IMR-90 (cell line): ENCODE measurements around the gene NDFIP2. TPM values are rescaled to one million over a fixed set of nuclear protein-coding genes. Genes with fewer than 3 reads are reported as not detected.

ENCODE experiments used
- ATAC-seq: fragments of 200-7000 bp; cut with Tn5 transposase; 2 replicates; pipeline ENCODE4 v1.9.1; 2020; ENCODE audit warnings: low read depth, mild to moderate bottlenecking, moderate library complexity
- BruUV-seq: library from RNA; stranded (reverse); fragments of 400-500 nt; replicated peaks from 2 replicates; lab custom pipeline; 2021; lab: Mats Ljungman, UMichigan
- CTCF ChIA-PET: fragments of 300-600 bp; formaldehyde crosslinking; extraction: SDS; loops from one replicate; lab custom pipeline; 2021; ENCODE audit warnings: antibody characterized with exemption; lab: Yijun Ruan, JAX
- POLR2A ChIA-PET: fragments of 300-600 bp; sonication (Branson Sonifier 250); formaldehyde crosslinking; loops from one replicate; lab custom pipeline; 2022; ENCODE audit warnings: antibody characterized with exemption; ENCODE audit not compliant: unreplicated experiment; lab: Charles Lee
- DNase-seq: peaks from one replicate; pipeline ENCODE4 v3.0.0; 2013
- H2AFZ ChIP-seq: replicated peaks from 2 replicates; pipeline ENCODE3; 2013; ENCODE audit warnings: low read length, mild to moderate bottlenecking; ENCODE audit not compliant: poor library complexity
- H2AK5ac ChIP-seq: 2 replicates; pipeline ENCODE4 v1.6.1; 2013; ENCODE audit warnings: low read depth, low read length, inconsistent platforms
- H2AK9ac ChIP-seq: replicated peaks from 2 replicates; pipeline ENCODE3; 2013; ENCODE audit warnings: mild to moderate bottlenecking, low read depth, low read length, moderate library complexity; ENCODE audit not compliant: poor library complexity
- H2BK120ac ChIP-seq: 2 replicates; pipeline ENCODE4 v1.6.1; 2013; ENCODE audit warnings: low read depth, low read length, inconsistent platforms
- H2BK15ac ChIP-seq: 3 replicates; pipeline ENCODE4 v1.6.1; 2013; ENCODE audit warnings: low read depth, low read length, inconsistent platforms
- H2BK20ac ChIP-seq: 2 replicates; pipeline ENCODE4 v1.6.1; 2013; ENCODE audit warnings: low read depth, mild to moderate bottlenecking, inconsistent platforms, low read length, moderate library complexity
- H2BK5ac ChIP-seq: 2 replicates; pipeline ENCODE4 v1.6.1; 2013; ENCODE audit warnings: mild to moderate bottlenecking, low read depth, low read length, inconsistent platforms; ENCODE audit not compliant: poor library complexity, severe bottlenecking
- H3K14ac ChIP-seq: replicated peaks from 2 replicates; pipeline ENCODE4 v1.6.1; 2013; ENCODE audit warnings: low read depth, low read length, inconsistent platforms
- H3K18ac ChIP-seq: 2 replicates; pipeline ENCODE4 v1.6.1; 2013; ENCODE audit warnings: low read depth, low read length, control low read depth
- H3K23ac ChIP-seq: 2 replicates; pipeline ENCODE4 v1.6.1; 2013; ENCODE audit warnings: low read depth, low read length, inconsistent platforms
- H3K27ac ChIP-seq: 2 replicates; pipeline ENCODE4 v1.5.1; 2013; ENCODE audit warnings: mild to moderate bottlenecking, control low read depth, low read length; ENCODE audit not compliant: insufficient read depth
- H3K27me3 ChIP-seq: 2 replicates; pipeline ENCODE4 v1.6.1; 2013; ENCODE audit warnings: low read length; ENCODE audit not compliant: control insufficient read depth, insufficient read depth
- H3K36me3 ChIP-seq: 2 replicates; pipeline ENCODE4 v1.6.1; 2013; ENCODE audit warnings: low read length, mixed read lengths; ENCODE audit not compliant: control insufficient read depth, insufficient read depth
- H3K4ac ChIP-seq: 2 replicates; pipeline ENCODE4 v1.6.1; 2013; ENCODE audit warnings: low read depth, low read length, inconsistent platforms
- H3K4me1 ChIP-seq: 2 replicates; pipeline ENCODE4 v1.6.1; 2013; ENCODE audit warnings: low read length, mixed read lengths; ENCODE audit not compliant: control insufficient read depth, insufficient read depth
- H3K4me2 ChIP-seq: 2 replicates; pipeline ENCODE4 v1.6.1; 2013; ENCODE audit warnings: low read depth, mild to moderate bottlenecking, control low read depth, low read length, moderate library complexity
- H3K4me3 ChIP-seq: 2 replicates; pipeline ENCODE4 v1.5.1; 2013; ENCODE audit warnings: low read depth, mild to moderate bottlenecking, control low read depth, low read length, moderate library complexity; ENCODE audit not compliant: insufficient read depth
- H3K56ac ChIP-seq: 2 replicates; pipeline ENCODE4 v1.6.1; 2013; ENCODE audit warnings: low read length, inconsistent platforms; ENCODE audit not compliant: insufficient read depth; ENCODE audit errors: extremely low read depth
- H3K79me1 ChIP-seq, 2 experiments: 2 replicates each; pipeline ENCODE4 v1.6.1; 2013; ENCODE audit warnings: low read length in 2 of 2, inconsistent platforms in 1 of 2, low read depth in 1 of 2
- H3K9ac ChIP-seq: 2 replicates; pipeline ENCODE4 v1.6.1; 2013; ENCODE audit warnings: low read depth, low read length, control low read depth
- H3K9me1 ChIP-seq: 2 replicates; pipeline ENCODE4 v1.6.1; 2013; ENCODE audit warnings: low read length, inconsistent platforms; ENCODE audit not compliant: insufficient read depth
- H3K9me3 ChIP-seq: 2 replicates; pipeline ENCODE4 v1.6.1; 2013; ENCODE audit warnings: low read length; ENCODE audit not compliant: control insufficient read depth, insufficient read depth
- H4K20me1 ChIP-seq: 2 replicates; pipeline ENCODE4 v1.6.1; 2013; ENCODE audit warnings: low read length, inconsistent platforms; ENCODE audit not compliant: insufficient read depth
- H4K5ac ChIP-seq: 2 replicates; pipeline ENCODE4 v1.6.1; 2013; ENCODE audit warnings: mild to moderate bottlenecking, low read depth, low read length, control low read depth
- H4K8ac ChIP-seq, 2 experiments: 2 replicates each; pipeline ENCODE4 v1.6.1; 2013; ENCODE audit warnings: low read depth in 2 of 2, low read length in 2 of 2, control low read depth in 1 of 2, inconsistent platforms in 1 of 2
- H4K91ac ChIP-seq: 2 replicates; pipeline ENCODE4 v1.6.1; 2013; ENCODE audit warnings: low read depth, low read length, inconsistent platforms; ENCODE audit not compliant: insufficient read depth
- CHD1 ChIP-seq: IDR thresholded peaks from 2 replicates; pipeline ENCODE4 v1.6.1; 2012; ENCODE audit warnings: low read depth, low read length, improper control_type of control experiment
- CTCF ChIP-seq: conservative IDR thresholded peaks from 2 replicates; pipeline ENCODE4 v1.5.1; 2012; ENCODE audit warnings: mild to moderate bottlenecking, low read depth, low read length, improper control_type of control experiment
- MAFK ChIP-seq: IDR thresholded peaks from 2 replicates; pipeline ENCODE4 v1.6.1; 2012; ENCODE audit warnings: low read depth, low read length, improper control_type of control experiment
- RAD21 ChIP-seq: IDR thresholded peaks from 2 replicates; pipeline ENCODE4 v1.6.1; 2012; ENCODE audit warnings: low read length, improper control_type of control experiment
- RCOR1 ChIP-seq: IDR thresholded peaks from 2 replicates; pipeline ENCODE4 v1.6.1; 2012; ENCODE audit warnings: mild to moderate bottlenecking, low read length, improper control_type of control experiment; ENCODE audit not compliant: insufficient replicate concordance
- WGBS, 2 experiments: methylation state at CpG; one replicate each; pipeline versions ENCODE4 v1.1.5 to v1.1.7; 2013; ENCODE audit warnings: missing lambda C conversion rate in 2 of 2; ENCODE audit not compliant: insufficient read length in 1 of 2; ENCODE audit errors: extremely low coverage in 2 of 2; 5-methylcytosine and 5-hydroxymethylcytosine counted together
- dilution Hi-C: fragments of 300-500 bp; cut with HindIII; formaldehyde crosslinking; loops from one replicate; pipeline ENCODE4 v1.14.3; 2018; ENCODE audit warnings: low sequenced_read_pairs; ENCODE audit not compliant: unreplicated experiment
- in situ Hi-C: fragments of 300-500 bp; cut with MboI; formaldehyde crosslinking; loops from 3 replicates; pipeline ENCODE4 v1.14.3; 2019; ENCODE audit warnings: low sequenced_read_pairs, inconsistent platforms, mixed read lengths
- intact Hi-C: fragments of 100-400 bp; cut with micrococcal nuclease; formaldehyde crosslinking; loops from 2 replicates; pipeline ENCODE4 v1.10.0; 2022
- polyA plus RNA-seq, 3 experiments: library from polyadenylated mRNA; depleted of rRNA; stranded (reverse); fragments of >200 nt; gene quantifications; 2 replicates each; pipeline ENCODE4 v1.2.3, GENCODE V29; 2012; ENCODE audit warnings: low replicate concordance in 1 of 3
- total RNA-seq: library from RNA; depleted of rRNA; stranded (reverse); fragments of >200 nt; gene quantifications from 2 replicates; pipeline ENCODE4 v1.2.3, GENCODE V29; 2012

The NDFIP2 gene
- total and polyA plus RNA-seq, 2 of the 4 experiments (the other 2 are of a cell fraction) = 23.8 to 25.8 TPM

GRCh38 chr13:79479882-79480281, 1.1 kb upstream of the NDFIP2 start:
- no peaks in the 10 kb centered on the region for H3K9me1 ChIP-seq
- H2AK9ac ChIP-seq = no peak overlapping the region
- no peak for TF ChIP-seq CTCF
- TF ChIP-seq RCOR1 = no peak
- TF ChIP-seq CHD1 = no peak
- no peak for TF ChIP-seq RAD21
- no peak for TF ChIP-seq MAFK
- ATAC-seq (no peak), DNase-seq (no peak)
- H4K8ac ChIP-seq = no peak overlapping the region
- no peak overlapping the region for H3K14ac ChIP-seq
- H2BK5ac ChIP-seq = no peak overlapping the region
- H3K23ac ChIP-seq = no peak overlapping the region
- H4K91ac ChIP-seq = no peak overlapping the region
- H2AK5ac ChIP-seq = no peak overlapping the region
- no peak overlapping the region for H3K4me3 ChIP-seq
- no peak overlapping the region for H3K9ac ChIP-seq
- no peak overlapping the region for H3K4me2 ChIP-seq
- BruUV-seq = no TSS peak
- no peak overlapping the region for H3K4ac ChIP-seq
- H3K4me1 ChIP-seq = no peaks in the 10 kb centered on the region
- H4K5ac ChIP-seq = no peak overlapping the region
- no peak overlapping the region for H2BK15ac ChIP-seq
- no peak overlapping the region for H2AFZ ChIP-seq
- H4K20me1 ChIP-seq = peaks cover under 1% of the 10 kb centered on the region; the same call in 1 of the 2 replicates
- POLR2A ChIA-PET = no interaction called here
- no peak overlapping the region for H3K18ac ChIP-seq
- in situ Hi-C loops = no loop called here
- no CpG with 5 or more reads among the region's 5 CpGs for WGBS, 2 experiments
- CTCF ChIA-PET = no interaction called here
- no peak overlapping the region for H2BK20ac ChIP-seq
- H3K36me3 ChIP-seq = no peaks in the 10 kb centered on the region
- dilution Hi-C loops = no loop called here
- H3K9me3 ChIP-seq = no peaks in the 10 kb centered on the region
- no peak overlapping the region for H2BK120ac ChIP-seq
- H3K79me1 ChIP-seq = peaks cover 6 to 19% of the 10 kb centered on the region in 2 experiments; a peak in 3 of 4 replicates
- no peak overlapping the region for H3K27ac ChIP-seq
- H3K27me3 ChIP-seq = peaks cover 8% of the 10 kb centered on the region
- intact Hi-C loops = loop anchor here (5.0 kb wide), 2 partner anchors 52 to 58 kb away; no protein-coding TSS in a partner anchor
- H3K56ac ChIP-seq = no peak overlapping the region
